ENCODE measurements around the gene COA6.
"Not testable (repeated sequence)": the region's sequence is repeated elsewhere in the genome, so short reads cannot be mapped to it uniquely, and the experiment has no call there.

The COA6 gene

DNA sequence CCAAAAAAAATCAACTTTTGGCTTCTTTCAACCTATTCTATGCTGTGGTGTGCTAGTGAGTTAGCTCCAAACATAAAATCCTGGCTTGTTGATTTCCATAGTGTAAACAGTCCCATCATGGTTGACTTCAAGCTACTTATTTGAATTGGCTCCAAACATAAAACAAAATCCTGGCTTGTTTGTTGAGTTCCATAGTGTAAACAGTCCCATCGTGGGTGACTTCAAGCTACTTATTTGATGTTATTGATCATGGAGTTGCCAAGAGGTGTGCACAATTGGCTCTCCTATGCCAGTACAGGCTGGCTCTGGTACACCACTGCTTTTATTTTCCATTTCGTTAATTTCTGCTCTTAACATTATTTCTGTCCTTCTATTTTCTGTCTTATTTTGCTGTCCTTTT, 1.8 kb upstream of the COA6 start:
- no peak for DNase-seq

- no peak for DNase-seq
Observed at GRCh38 chr1:234372011-234372757, 1.1 kb upstream of the COA6 start.

DNA sequence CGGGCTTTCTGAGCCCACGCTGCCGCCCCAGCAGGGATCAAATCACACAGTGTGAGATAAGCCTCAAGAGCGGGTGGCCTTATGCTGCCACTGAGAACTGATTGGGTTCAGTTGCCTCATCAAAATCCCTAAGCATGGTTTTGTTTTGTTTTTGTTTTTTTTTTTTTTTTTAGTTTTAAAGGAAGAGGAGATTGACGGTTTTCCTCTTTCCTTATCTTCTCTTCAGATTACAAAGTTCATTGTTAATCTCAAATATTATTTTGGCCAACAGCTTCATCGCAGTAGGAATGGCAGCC, 651 bp downstream of the COA6 start:
- peak; percentile 64 for DNase-seq

- no peak for DNase-seq
Observed at GRCh38 chr1:234375672-234376071, 2.4 kb downstream of the COA6 start.

GRCh38 chr1:234379591-234380109, 6.4 kb downstream of the COA6 start:
- not testable (repeated sequence) for DNase-seq

DNA sequence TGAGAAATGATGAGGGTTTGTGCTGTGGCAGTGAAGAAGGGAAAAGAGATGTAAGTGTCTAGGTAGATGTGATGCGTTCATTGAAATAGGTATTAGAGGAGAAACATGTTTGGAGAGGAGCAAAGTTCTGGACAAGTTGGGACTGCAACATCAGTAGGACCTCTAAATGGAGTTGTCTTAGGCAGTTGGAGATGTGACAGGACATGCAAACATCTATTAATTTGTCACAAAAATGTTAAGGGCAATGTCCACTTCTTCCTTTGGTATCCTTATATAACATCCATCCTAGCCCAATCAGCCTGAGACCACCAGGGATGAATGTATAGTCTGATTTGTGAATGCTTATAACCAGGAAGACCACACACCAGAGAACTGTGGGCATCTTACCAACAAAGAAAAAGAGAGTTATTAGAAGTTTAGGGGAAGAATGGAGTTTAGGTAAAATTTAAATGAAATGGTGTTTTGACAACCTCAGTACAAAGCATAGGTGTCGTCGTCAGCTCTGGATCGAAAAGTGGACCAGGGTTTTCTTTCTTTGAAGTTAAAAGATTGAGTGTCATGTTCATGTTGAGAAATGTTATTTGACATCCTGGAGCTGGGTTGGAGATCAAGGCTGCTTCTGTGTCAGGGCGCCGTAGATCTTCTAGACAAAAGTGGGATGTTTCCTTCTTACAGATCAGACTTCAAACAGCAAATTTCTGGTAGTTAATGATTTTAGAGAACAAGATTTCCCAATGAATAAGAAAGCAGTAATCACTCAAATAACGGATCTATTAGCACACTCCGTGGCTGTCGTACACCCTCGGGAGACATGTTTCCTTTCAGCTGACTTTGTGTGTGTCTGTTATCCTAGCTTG, 8.7 kb downstream of the COA6 start:
- DNase-seq = no peak

DNA sequence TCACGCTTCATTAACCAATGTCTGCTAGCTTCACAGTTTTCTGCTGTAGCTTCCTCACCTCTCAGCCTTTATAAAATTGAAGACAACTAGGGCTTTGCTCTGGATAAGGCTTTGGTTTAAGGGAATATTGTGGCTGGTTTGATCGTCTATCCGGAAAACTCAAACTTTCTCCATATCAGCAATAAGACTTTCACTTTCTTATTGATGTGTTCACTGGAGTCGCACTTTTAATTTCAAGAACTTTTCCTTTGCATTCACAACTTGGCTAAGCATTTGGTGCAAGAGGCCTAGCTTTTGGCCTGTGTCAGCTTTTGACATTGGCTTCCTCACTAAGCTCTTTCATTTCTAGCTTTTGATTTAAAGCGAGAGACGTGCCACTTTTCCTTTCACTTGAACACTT, 12.9 kb downstream of the COA6 start:
- no peak for DNase-seq

GRCh38 chr1:234388094-234388493, 14.8 kb downstream of the COA6 start:
- DNase-seq = no peak

DNA sequence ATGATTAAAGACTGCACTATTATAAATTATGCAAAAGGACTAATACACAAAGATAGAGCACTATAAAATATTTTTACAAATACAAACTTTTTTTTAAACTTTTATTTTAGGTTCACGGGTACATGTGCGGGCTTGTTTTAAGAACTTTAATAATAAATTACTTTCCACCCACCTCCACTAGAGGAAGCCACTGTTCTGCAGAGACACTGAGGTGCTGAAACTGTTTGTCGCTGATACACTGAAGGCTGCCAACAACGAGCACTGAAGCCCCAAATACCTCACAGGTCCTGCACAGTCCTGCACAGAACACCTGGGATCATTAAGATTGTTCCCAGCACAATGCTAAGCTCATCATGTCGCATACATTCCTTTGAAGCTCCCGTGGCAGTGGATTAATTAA, 19.9 kb downstream of the COA6 start:
- no peak for DNase-seq

DNA sequence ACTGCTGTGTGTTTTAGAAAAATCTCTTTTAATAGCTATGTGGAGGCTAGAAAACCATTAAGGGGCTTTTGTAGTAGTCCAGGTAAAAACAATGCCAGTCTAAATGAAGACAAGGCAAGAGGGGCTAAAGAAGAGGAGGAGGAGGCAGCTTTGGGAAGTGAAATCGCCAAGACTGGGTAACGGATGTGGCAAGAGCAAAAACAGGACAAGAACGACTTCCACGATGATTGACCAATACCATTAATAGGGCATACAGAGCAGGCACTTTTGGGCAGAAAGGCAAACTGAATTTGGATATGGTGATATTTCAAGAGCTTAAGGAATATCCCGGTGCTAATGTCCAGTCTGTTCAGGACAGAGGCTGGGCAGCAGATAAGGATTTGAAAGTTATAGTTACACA, 22.0 kb downstream of the COA6 start:
- DNase-seq = no peak

DNA sequence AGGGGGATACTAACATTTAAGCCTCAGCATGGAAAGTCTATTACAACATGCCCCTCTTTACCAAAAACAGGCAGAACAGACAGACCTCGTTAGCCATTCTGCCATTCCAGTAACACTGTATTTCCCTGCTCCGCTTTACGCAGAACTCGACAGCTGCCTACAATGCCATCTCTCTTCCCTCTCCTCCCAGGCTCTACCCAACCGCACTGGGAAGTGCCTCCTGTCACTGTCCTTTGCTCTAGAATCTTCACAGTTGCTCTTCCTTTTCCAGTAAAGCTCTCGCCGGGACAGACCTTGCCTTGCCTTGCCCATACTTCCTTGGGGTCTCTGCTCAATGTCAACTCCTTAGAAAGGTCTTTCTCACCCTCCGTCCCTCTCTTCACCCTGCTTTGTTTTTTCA, 22.8 kb downstream of the COA6 start:
- DNase-seq = no peak

- no peak for DNase-seq
Observed at GRCh38 chr1:234396871-234397270, 23.6 kb downstream of the COA6 start.

- no peak for DNase-seq
Observed at GRCh38 chr1:234397732-234398131, 24.5 kb downstream of the COA6 start.

- DNase-seq = no peak
Observed at GRCh38 chr1:234398849-234399381, 25.7 kb downstream of the COA6 start.

GRCh38 chr1:234399515-234399914, 26.3 kb downstream of the COA6 start:
- not testable (repeated sequence) for DNase-seq

DNA sequence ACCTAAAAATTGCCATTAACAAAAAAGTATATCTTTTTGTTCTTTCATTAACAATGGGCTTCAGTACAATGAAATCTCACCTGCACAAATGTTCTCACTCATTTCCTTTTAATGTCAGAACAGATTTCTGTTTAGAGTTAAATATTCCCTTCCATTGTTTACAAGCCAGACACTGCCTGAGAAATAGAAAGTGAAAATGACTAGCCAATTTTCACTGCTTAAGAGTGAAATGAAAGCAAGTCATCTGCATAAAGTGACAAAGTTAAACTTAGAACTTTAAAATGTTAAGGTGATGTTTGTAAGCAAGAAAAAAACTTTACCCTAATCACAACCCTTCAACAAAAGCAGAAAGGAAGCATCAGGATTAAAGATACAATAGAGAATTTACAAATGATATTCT, 27.5 kb downstream of the COA6 start:
- no peak for DNase-seq

- DNase-seq = no peak
Observed at GRCh38 chr1:234401658-234402057, 28.4 kb downstream of the COA6 start.

DNA sequence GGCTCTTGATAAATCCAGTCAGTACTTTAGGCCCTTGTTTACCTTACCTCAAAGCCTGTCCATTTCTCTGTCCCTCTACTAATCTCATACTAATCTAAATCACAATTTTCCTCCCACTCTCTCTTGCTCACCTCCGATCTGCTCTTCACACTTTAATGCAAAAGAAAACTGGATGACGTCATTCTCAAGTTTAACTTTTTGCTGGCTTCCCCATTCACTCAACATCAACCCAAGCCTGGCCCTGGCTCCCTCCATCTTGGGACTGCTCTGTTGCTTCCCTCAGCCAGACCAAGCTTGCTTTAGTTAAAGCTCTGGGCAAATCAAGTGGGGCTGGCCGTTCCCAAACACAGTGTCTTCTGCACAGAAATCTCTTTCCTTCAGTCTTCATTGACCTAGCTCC, 29.7 kb downstream of the COA6 start:
- DNase-seq = no peak

- DNase-seq = no peak
Observed at GRCh38 chr1:234405676-234406075, 32.4 kb downstream of the COA6 start.

DNA sequence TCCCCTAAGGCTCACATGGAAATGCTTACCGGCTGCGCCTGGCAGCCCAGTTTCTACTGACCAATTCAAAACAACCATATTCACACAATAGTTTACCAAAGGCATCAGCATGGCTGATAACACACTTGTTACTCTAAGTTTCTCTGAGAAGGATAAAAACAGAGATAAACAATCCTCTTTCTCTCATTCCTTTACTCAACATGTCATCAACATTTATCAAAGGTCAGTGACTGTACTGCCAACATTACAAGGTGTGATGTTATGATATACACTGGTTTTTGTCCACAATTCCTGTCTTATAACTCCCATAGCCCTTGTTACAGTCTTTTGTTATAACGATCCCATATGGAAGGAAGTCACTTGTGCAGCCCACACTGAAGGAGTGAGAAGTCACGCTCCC, 33.6 kb downstream of the COA6 start:
- DNase-seq = no peak

DNA sequence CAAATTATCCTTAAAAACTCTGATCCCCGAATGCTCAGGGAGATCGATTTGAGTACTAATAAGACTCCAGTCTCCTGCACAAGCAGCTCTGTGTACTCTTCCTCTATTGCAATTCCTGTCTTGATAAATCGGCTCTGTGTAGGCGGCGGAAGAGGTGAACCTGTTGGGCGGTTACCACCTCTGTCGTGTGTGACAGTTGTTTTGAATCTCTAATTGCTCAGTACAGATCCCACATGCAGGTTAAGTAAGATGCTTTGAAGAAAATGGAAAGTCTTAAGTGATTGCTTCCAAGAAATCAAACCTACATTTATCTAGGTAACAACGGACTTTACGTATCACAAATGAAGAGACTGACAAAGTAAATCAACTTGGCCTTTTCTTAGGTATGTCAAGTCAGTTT, 35.5 kb downstream of the COA6 start:
- no peak for DNase-seq

DNA sequence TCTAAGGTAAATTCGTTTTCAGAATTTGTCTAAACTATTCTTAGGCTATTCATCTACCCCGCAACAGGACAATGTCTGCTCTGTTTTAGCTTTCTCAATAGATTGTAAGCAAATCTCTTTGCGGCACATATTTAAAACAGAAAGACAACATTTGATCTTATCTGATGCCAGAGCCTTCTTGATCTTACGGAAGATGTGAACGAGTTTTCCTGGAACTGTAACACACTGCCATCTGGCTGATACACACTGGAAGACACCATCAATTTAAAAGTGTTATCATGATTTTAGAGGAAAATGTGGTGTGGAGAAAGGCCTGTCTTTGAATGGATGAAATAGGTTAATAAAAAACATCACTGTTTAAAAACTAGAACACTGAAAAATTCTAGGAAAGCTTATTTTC, 36.1 kb downstream of the COA6 start:
- no peak for DNase-seq

- peak; percentile 71 for DNase-seq
Observed at GRCh38 chr1:234412830-234413229, 39.6 kb downstream of the COA6 start.

- DNase-seq = no peak
Observed at GRCh38 chr1:234413485-234413884, 40.2 kb downstream of the COA6 start.
